ENCODE data around the gene KCNMA1. TPM values are rescaled to one million over a fixed set of nuclear protein-coding genes. Genes with fewer than 3 reads are reported as not detected.

Gene KCNMA1
- total and polyA plus RNA-seq, 10 donors, result 9.3 to 114 (median 51.5) TPM

- no peaks in the 10 kb centered on the region for H3K36me3 ChIP-seq
- no peak overlapping the region for H3K27ac ChIP-seq
- WGBS, 5 donors, result 35 to 61% (median 48%) methylated on average over 3 to 6 of the region's 6 CpGs
- DNase-seq, result no peak
- H3K27me3 ChIP-seq (replicated peaks in 1 of 7), result peaks cover 0 to 35% (median 10%) of the 10 kb centered on the region in 7 donors
- H3K4me3 ChIP-seq, result no peak overlapping the region
- no peaks in the 10 kb centered on the region for H3K9me3 ChIP-seq
- no peak for TF ChIP-seq POLR2A (IDR thresholded peaks at IDR 0.05)
- peak in 2 of 3 donors; percentile 43 to 48 for TF ChIP-seq POLR2AphosphoS5 (IDR thresholded peaks at IDR 0.05)
- intact Hi-C loops (cut with DNase I; ENCODE audit: low total_unique reads), result loop anchor here (5.0 kb wide), 1 partner anchor 249 kb away; no protein-coding TSS in a partner anchor
- peaks cover 0 to 19% (median 9%) of the 10 kb centered on the region in 6 donors for H3K4me1 ChIP-seq
Measured at GRCh38 chr10:77392851-77393250, 244.8 kb downstream of the KCNMA1 start.

GRCh38 chr10:77392236-77392721 lies 245.3 kb downstream of the KCNMA1 start:
- TF ChIP-seq POLR2AphosphoS5 (IDR thresholded peaks at IDR 0.05), result no peak
- TF ChIP-seq CTCF (IDR thresholded peaks at IDR 0.05 in 8 of 11, conservative IDR thresholded peaks at IDR 0.05 in 3 of 11), result peak in 1 of 11 experiments; percentile 9
- H3K36me3 ChIP-seq, result no peaks in the 10 kb centered on the region
- peaks cover 0 to 41% (median 10%) of the 10 kb centered on the region in 7 donors for H3K27me3 ChIP-seq (replicated peaks in 1 of 7)
- intact Hi-C loops (cut with DNase I; ENCODE audit: low total_unique reads), result loop anchor here (5.0 kb wide), 1 partner anchor 250 kb away; no protein-coding TSS in a partner anchor
- no peak overlapping the region for H3K27ac ChIP-seq
- 51 to 89% (median 71%) methylated on average over 2 of the region's 2 CpGs for WGBS, 5 donors
- H3K9me3 ChIP-seq, result no peaks in the 10 kb centered on the region
- peaks cover 0 to 19% (median 9%) of the 10 kb centered on the region in 6 donors for H3K4me1 ChIP-seq
- no peak overlapping the region for H3K4me3 ChIP-seq
- no peak for DNase-seq

DNA sequence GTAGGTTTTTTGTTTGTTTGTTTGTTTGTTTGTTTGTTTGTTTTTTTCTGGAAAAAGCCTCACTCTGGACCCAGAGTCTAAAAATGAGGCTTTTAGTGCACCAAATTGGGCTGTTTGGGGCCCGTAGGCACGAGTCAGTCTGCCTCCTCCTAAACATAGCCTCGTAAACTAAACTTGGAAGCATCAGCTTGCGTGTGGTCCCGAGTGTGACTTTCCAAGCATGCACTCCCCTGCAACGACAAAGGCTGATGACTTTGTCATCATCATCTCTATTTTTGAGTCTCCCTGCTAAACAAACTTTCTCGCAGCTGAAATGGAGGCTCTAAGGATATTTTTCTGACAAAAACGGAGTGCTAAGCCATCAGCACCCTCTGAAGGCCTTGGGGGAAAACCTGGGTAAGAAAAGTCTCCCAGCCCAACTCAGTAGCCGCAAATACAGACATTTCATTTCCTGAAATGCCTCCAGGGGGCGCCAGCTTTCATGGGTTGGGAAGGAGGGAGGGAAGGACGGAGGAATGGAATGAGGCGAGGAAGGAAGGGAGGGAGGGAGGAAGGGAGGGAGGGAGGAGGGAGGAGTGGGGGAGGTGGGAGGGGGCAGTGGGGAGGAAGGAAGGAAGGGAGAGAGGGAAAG lies 245.9 kb downstream of the KCNMA1 start:
- H3K4me1 ChIP-seq, result peaks cover 0 to 19% (median 9%) of the 10 kb centered on the region in 6 donors
- intact Hi-C loops (cut with DNase I; ENCODE audit: low total_unique reads), result loop anchor here (5.0 kb wide), 1 partner anchor 251 kb away; no protein-coding TSS in a partner anchor
- 21 to 32% (median 24%) methylated on average over 12 of the region's 12 CpGs for WGBS, 5 donors
- no peak overlapping the region for H3K4me3 ChIP-seq
- peaks cover 0 to 47% (median 10%) of the 10 kb centered on the region in 7 donors for H3K27me3 ChIP-seq (replicated peaks in 1 of 7)
- no peak overlapping the region for H3K27ac ChIP-seq
- peak in 8 of 11 experiments; percentile 18 to 65 (median 49) for TF ChIP-seq CTCF (IDR thresholded peaks at IDR 0.05 in 8 of 11, conservative IDR thresholded peaks at IDR 0.05 in 3 of 11)
- no peak for TF ChIP-seq POLR2A (IDR thresholded peaks at IDR 0.05)
- TF ChIP-seq POLR2AphosphoS5 (IDR thresholded peaks at IDR 0.05), result no peak
- no peak for DNase-seq
- no peaks in the 10 kb centered on the region for H3K36me3 ChIP-seq
- H3K9me3 ChIP-seq, result no peaks in the 10 kb centered on the region

DNA sequence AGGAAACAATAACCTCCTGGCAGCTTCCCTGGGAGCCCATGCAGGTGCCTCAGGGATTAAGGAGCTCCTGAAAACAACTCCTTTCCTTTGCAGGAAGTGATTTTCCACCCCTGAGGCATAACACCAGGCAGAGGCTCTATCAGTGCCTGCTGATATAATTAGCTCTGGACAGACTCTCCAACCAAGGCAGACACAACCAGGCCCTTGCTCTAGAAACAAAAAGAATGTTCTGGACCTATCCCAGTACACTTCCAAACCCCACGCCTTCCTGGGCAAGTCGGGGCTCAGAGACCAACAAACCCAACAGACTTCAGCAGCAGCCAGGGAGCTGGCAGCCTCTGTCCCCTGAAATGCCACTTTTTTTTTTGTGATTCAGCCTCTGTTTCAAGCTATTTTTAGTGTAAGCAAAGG lies 247.1 kb downstream of the KCNMA1 start:
- Histone ChIP-seq H3K27me3 (replicated peaks in 1 of 7) (peaks cover 0 to 58% (median 10%) of the 10 kb centered on the region in 7 donors), H3K4me3 (no peak overlapping the region), H3K36me3 (no peaks in the 10 kb centered on the region), H3K9me3 (no peaks in the 10 kb centered on the region), H3K27ac (no peak overlapping the region), H3K4me1 (peaks cover 0 to 21% (median 9%) of the 10 kb centered on the region in 6 donors)
- intact Hi-C loops (cut with DNase I; ENCODE audit: low total_unique reads), result loop anchor here (5.0 kb wide), 1 partner anchor 252 kb away; no protein-coding TSS in a partner anchor
- no peak for TF ChIP-seq POLR2AphosphoS5 (IDR thresholded peaks at IDR 0.05)
- TF ChIP-seq POLR2A (IDR thresholded peaks at IDR 0.05), result no peak
- TF ChIP-seq CTCF (IDR thresholded peaks at IDR 0.05 in 8 of 11, conservative IDR thresholded peaks at IDR 0.05 in 3 of 11), result no peak
- no peak for DNase-seq
- WGBS, 5 donors, result 64 to 83% (median 79%) methylated on average over 2 of the region's 2 CpGs
